T-helper 17 cell (primary cell): ENCODE measurements around the gene IVNS1ABP. TPM values are rescaled to one million over a fixed set of nuclear protein-coding genes. Genes with fewer than 3 reads are reported as not detected.
"Not testable (repeated sequence)": the region's sequence is repeated elsewhere in the genome, so short reads cannot be mapped to it uniquely, and the experiment has no call there.

Experiments used
- ATAC-seq: fragments of 150-1000 bp; cut with Tn5 transposase; 2 replicates; pipeline ENCODE4 v1.10.0; 2021; ENCODE audit warnings: mild to moderate bottlenecking, moderate library complexity
- DNase-seq, 3 donors: peaks; one replicate each; pipeline versions ENCODE4 v3.0.0 to v3.0.0-alpha.2; 2020 to 2021
- H3K9me3 ChIP-seq: one replicate; pipeline ENCODE4 v1.7.0; 2013; ENCODE audit warnings: low read length, mild to moderate bottlenecking; ENCODE audit not compliant: control insufficient read depth, poor library complexity, severe bottlenecking
- H3K27ac Mint-ChIP-seq: one replicate; pipeline ENCODE4 v1.8.0; 2022; ENCODE audit warnings: mild to moderate bottlenecking, moderate library complexity, mixed read lengths
- H3K27me3 Mint-ChIP-seq: one replicate; pipeline ENCODE4 v1.8.0; 2022; ENCODE audit warnings: mixed read lengths
- H3K36me3 Mint-ChIP-seq: one replicate; pipeline ENCODE4 v1.8.0; 2022; ENCODE audit warnings: low read depth, mixed read lengths
- H3K4me1 Mint-ChIP-seq: one replicate; pipeline ENCODE4 v1.8.0; 2022; ENCODE audit warnings: mild to moderate bottlenecking, mixed read lengths
- H3K4me3 Mint-ChIP-seq: one replicate; pipeline ENCODE4 v1.8.0; 2022; ENCODE audit warnings: mild to moderate bottlenecking, moderate library complexity, mixed read lengths
- total RNA-seq, 4 donors: library from RNA in 2 of 4; stranded (reverse) in 2 of 4; gene quantifications; one replicate each; pipeline ENCODE4 v1.2.3 and lab custom pipeline; 2022 to 2026

IVNS1ABP gene
- total RNA-seq, 2 donors from 2014 or later: 467 to 499 TPM

- no peaks in the 10 kb centered on the region for H3K9me3 ChIP-seq
- DNase-seq: no peak
- Mint-ChIP-seq H3K36me3 (no peaks in the 10 kb centered on the region), H3K27ac (no peak overlapping the region), H3K27me3 (no peaks in the 10 kb centered on the region), H3K4me1 (peaks cover 12% of the 10 kb centered on the region), H3K4me3 (no peak overlapping the region)
- ATAC-seq: no peak
These were observed 29.1 kb upstream of the IVNS1ABP start for GRCh38 chr1:185345913-185346720.

- Mint-ChIP-seq H3K36me3 (no peaks in the 10 kb centered on the region), H3K4me1 (peaks cover 30% of the 10 kb centered on the region), H3K4me3 (no peak overlapping the region), H3K27me3 (no peaks in the 10 kb centered on the region), H3K27ac (no peak overlapping the region)
- ATAC-seq (no peak), DNase-seq (no peak)
- H3K9me3 ChIP-seq: no peaks in the 10 kb centered on the region
These were observed 26.3 kb upstream of the IVNS1ABP start for GRCh38 chr1:185343306-185343705.

DNA sequence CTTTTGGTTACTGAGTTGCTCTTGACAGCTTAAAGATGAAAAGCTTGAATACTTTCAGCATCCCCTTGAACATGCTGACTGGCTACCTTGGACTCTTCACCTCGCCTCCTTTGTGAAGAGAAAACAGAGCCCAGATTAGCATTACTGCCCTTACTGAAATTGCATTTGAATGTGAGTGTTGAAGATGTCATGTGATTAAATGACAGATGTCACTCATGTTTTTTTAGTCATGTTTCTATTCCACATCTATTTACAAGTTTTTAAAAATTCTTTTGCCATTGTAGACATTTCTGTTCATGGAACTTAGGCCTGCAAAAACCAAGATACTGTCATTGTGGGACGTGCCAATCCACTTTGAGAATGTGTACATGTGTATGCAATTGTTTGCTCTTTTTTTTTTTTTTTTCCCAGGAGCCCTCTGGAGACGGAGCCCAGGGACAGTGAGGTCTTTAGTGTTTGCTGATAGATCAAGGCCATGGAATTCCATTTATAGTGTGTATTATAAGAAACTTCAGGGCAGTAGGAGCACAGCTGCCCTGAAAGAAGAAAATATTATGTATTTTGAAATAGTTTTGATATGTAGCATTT lies 25.7 kb upstream of the IVNS1ABP start:
- no peaks in the 10 kb centered on the region for H3K36me3 Mint-ChIP-seq
- no peak for DNase-seq
- ATAC-seq: no peak
- no peaks in the 10 kb centered on the region for H3K27me3 Mint-ChIP-seq
- H3K9me3 ChIP-seq: no peaks in the 10 kb centered on the region
- H3K4me1 Mint-ChIP-seq: peaks cover 30% of the 10 kb centered on the region
- no peak overlapping the region for H3K27ac Mint-ChIP-seq
- H3K4me3 Mint-ChIP-seq: no peak overlapping the region

DNA sequence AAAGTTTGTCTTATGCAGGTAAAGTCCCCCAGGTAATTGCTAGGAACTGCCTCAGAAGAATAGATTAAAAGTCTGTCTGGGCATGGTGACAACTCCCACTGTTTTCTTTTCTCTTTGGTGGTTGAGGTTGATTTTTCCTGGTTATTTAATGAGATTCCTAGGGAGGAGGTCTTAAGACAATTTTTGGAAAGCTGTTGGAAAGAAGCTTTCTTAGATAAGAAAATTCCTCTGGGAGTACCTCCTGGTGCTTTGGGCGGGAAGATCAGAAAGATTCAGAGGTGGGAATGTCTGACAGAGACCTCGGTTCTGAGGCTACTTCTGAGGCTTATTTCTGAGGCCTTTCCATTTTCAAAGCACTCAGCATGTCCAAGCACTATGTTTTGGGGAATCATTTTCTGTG lies 25.0 kb upstream of the IVNS1ABP start:
- peaks cover 30% of the 10 kb centered on the region for H3K4me1 Mint-ChIP-seq
- DNase-seq (no peak), ATAC-seq (no peak)
- no peak overlapping the region for H3K27ac Mint-ChIP-seq
- H3K9me3 ChIP-seq: no peaks in the 10 kb centered on the region
- H3K4me3 Mint-ChIP-seq: no peak overlapping the region
- no peaks in the 10 kb centered on the region for H3K36me3 Mint-ChIP-seq
- no peaks in the 10 kb centered on the region for H3K27me3 Mint-ChIP-seq

- DNase-seq (no peak), ATAC-seq (no peak)
- H3K4me1 Mint-ChIP-seq: peaks cover 28% of the 10 kb centered on the region
- H3K9me3 ChIP-seq: no peaks in the 10 kb centered on the region
- no peak overlapping the region for H3K4me3 Mint-ChIP-seq
- no peaks in the 10 kb centered on the region for H3K36me3 Mint-ChIP-seq
- no peaks in the 10 kb centered on the region for H3K27me3 Mint-ChIP-seq
- no peak overlapping the region for H3K27ac Mint-ChIP-seq
These were observed 24.2 kb upstream of the IVNS1ABP start for GRCh38 chr1:185341196-185341781.

- H3K4me1 Mint-ChIP-seq: peaks cover 25% of the 10 kb centered on the region
- H3K9me3 ChIP-seq: no peaks in the 10 kb centered on the region
- H3K36me3 Mint-ChIP-seq: no peaks in the 10 kb centered on the region
- no peaks in the 10 kb centered on the region for H3K27me3 Mint-ChIP-seq
- peak overlapping the region; percentile 79 for H3K27ac Mint-ChIP-seq
- ATAC-seq (peak; percentile 87), DNase-seq (peak in 1 of 3 donors; percentile 9)
- H3K4me3 Mint-ChIP-seq: peak overlapping the region; percentile 74
These were observed 21.9 kb upstream of the IVNS1ABP start for GRCh38 chr1:185338719-185339622.

DNA sequence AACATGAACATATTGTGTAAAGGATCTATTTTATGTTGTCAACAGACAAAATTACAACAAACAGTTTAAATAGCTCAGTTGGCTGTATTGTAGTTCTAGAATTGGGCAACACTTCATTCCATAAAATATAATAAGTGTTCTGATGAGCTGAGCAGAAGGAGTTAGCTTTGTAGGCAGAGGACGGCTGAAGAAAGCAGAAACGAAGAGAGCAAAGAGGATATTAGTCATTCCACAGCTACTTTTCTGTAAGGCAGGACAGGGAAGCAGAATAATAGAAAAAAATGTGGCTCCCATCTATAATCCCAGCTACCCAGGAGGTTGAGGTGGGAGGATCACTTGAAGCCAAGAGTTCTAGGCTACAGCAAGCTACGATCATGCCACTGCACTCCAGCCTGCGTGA lies 20.2 kb upstream of the IVNS1ABP start:
- Mint-ChIP-seq H3K4me3 (no peak overlapping the region), H3K4me1 (peaks cover 31% of the 10 kb centered on the region), H3K27me3 (no peaks in the 10 kb centered on the region), H3K36me3 (no peaks in the 10 kb centered on the region), H3K27ac (no peak overlapping the region)
- no peaks in the 10 kb centered on the region for H3K9me3 ChIP-seq
- DNase-seq (no peak), ATAC-seq (no peak)

DNA sequence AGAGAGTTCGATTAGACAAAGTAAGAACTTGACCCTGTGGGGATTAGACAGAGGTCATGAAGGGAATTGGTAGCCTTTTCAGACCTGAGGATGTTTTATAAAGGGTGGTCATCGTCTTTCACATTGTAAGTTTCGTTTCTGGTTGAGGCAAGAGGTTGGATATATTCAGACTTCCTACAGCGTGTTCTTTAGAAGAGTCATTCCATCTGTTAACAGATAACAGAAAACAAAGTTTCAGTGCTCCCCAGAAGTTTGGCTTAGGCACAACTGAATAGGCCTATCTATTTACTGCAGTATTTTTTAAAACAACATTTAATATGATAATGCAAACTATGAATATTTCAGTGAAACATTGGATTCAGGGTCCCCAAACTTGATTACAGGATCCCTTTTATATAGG lies 17.1 kb upstream of the IVNS1ABP start:
- DNase-seq (no peak), ATAC-seq (no peak)
- Mint-ChIP-seq H3K36me3 (no peaks in the 10 kb centered on the region), H3K27me3 (no peaks in the 10 kb centered on the region), H3K4me1 (peaks cover 13% of the 10 kb centered on the region), H3K27ac (no peak overlapping the region), H3K4me3 (no peak overlapping the region)
- no peaks in the 10 kb centered on the region for H3K9me3 ChIP-seq

GRCh38 chr1:185328255-185328654 lies 11.2 kb upstream of the IVNS1ABP start:
- H3K4me1 Mint-ChIP-seq: peaks cover 3% of the 10 kb centered on the region
- DNase-seq (no peak), ATAC-seq (no peak)
- no peaks in the 10 kb centered on the region for H3K27me3 Mint-ChIP-seq
- no peak overlapping the region for H3K4me3 Mint-ChIP-seq
- H3K9me3 ChIP-seq: no peaks in the 10 kb centered on the region
- H3K27ac Mint-ChIP-seq: no peak overlapping the region
- H3K36me3 Mint-ChIP-seq: peaks cover 2% of the 10 kb centered on the region

GRCh38 chr1:185325413-185325812 lies 8.4 kb upstream of the IVNS1ABP start:
- no peaks in the 10 kb centered on the region for H3K9me3 ChIP-seq
- peaks cover 2% of the 10 kb centered on the region for H3K36me3 Mint-ChIP-seq
- no peak for ATAC-seq
- DNase-seq: no peak
- H3K4me1 Mint-ChIP-seq: no peaks in the 10 kb centered on the region
- no peak overlapping the region for H3K27ac Mint-ChIP-seq
- no peak overlapping the region for H3K4me3 Mint-ChIP-seq
- no peaks in the 10 kb centered on the region for H3K27me3 Mint-ChIP-seq

GRCh38 chr1:185324118-185324517 lies 7.1 kb upstream of the IVNS1ABP start:
- DNase-seq: no peak
- no peak overlapping the region for H3K4me3 Mint-ChIP-seq
- no peak for ATAC-seq
- no peak overlapping the region for H3K27ac Mint-ChIP-seq
- H3K27me3 Mint-ChIP-seq: no peaks in the 10 kb centered on the region
- no peaks in the 10 kb centered on the region for H3K9me3 ChIP-seq
- no peaks in the 10 kb centered on the region for H3K4me1 Mint-ChIP-seq
- H3K36me3 Mint-ChIP-seq: peaks cover 2% of the 10 kb centered on the region

GRCh38 chr1:185322636-185323035 lies 5.6 kb upstream of the IVNS1ABP start:
- Mint-ChIP-seq H3K36me3 (no peaks in the 10 kb centered on the region), H3K27me3 (no peaks in the 10 kb centered on the region), H3K4me3 (no peak overlapping the region), H3K4me1 (peaks cover 7% of the 10 kb centered on the region), H3K27ac (no peak overlapping the region)
- no peaks in the 10 kb centered on the region for H3K9me3 ChIP-seq
- ATAC-seq: no peak
- DNase-seq: no peak

DNA sequence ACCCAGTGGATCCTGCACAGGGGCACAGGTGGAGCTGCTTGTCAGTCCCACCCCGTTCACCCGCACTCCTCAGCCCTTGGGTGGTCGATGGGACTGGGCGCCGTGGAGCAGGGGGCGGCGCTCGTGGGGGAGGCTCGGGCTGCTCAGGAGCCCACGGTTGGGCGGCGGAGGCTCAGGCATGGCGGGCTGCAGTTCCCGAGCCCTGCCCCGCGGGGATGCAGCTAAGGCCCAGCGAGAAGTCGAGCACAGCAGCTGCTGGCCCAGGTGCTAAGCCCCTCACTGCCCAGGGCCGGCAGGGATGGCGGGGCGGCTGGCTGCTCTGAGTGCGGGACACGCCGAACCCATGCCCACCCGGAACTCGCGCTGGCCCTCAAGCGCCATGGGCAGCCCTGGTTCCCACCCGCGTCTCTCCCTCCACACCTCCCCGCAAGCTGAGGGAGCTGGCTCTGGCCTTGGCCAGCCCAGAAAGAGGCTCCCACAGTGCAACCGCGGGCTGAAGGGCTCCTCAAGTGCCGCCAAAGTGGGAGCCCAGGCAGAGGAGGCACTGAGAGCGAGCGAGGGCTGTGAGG lies 4.7 kb upstream of the IVNS1ABP start:
- not testable (repeated sequence) for H3K27ac Mint-ChIP-seq, ATAC-seq, H3K27me3 Mint-ChIP-seq, H3K36me3 Mint-ChIP-seq, H3K4me3 Mint-ChIP-seq, H3K9me3 ChIP-seq, DNase-seq
- peaks cover 11% of the 10 kb centered on the region for H3K4me1 Mint-ChIP-seq
